OCI-LY1 (cell line): ENCODE measurements around the gene DYSF.
"Not testable (repeated sequence)": the region's sequence is repeated elsewhere in the genome, so short reads cannot be mapped to it uniquely, and the experiment has no call there.

Experiments used
- H2AFZ ChIP-seq: fragments of 200-600 bp; sonication (generic), shearing (Covaris generic); 2 replicates; pipeline ENCODE4 v1.6.0; 2014; ENCODE audit warnings: antibody characterized with exemption, mild to moderate bottlenecking, low read length
- H3F3A ChIP-seq: fragments of 200-600 bp; sonication (generic), shearing (Covaris generic); 2 replicates; pipeline ENCODE4 v1.6.0; 2014; ENCODE audit warnings: mild to moderate bottlenecking, antibody characterized with exemption, low read length, moderate library complexity; ENCODE audit not compliant: insufficient read depth
- H3K27ac ChIP-seq: fragments of 200-600 bp; sonication (generic); 2 replicates; pipeline ENCODE4 v1.5.1; 2014; ENCODE audit warnings: low read length, mixed run types, mild to moderate bottlenecking, low read depth; ENCODE audit not compliant: poor library complexity, severe bottlenecking
- H3K27me3 ChIP-seq: fragments of 200-600 bp; sonication (generic); 2 replicates; pipeline ENCODE4 v1.6.0; 2014; ENCODE audit warnings: antibody characterized with exemption, mild to moderate bottlenecking, low read length, moderate library complexity; ENCODE audit not compliant: insufficient read depth
- H3K36me3 ChIP-seq: fragments of 200-600 bp; sonication (generic); 2 replicates; pipeline ENCODE4 v1.6.1; 2014; ENCODE audit warnings: mild to moderate bottlenecking, antibody characterized with exemption, low read length, moderate library complexity, mixed read lengths; ENCODE audit not compliant: insufficient read depth
- H3K4me1 ChIP-seq: fragments of 200-600 bp; sonication (generic); 2 replicates; pipeline ENCODE4 v1.5.1; 2014; ENCODE audit warnings: mild to moderate bottlenecking, low read length, moderate library complexity; ENCODE audit not compliant: insufficient read depth, severe bottlenecking
- H3K4me2 ChIP-seq: fragments of 200-600 bp; sonication (generic), shearing (Covaris generic); 2 replicates; pipeline ENCODE4 v1.6.1; 2014; ENCODE audit warnings: low read length
- H3K4me3 ChIP-seq: fragments of 200-600 bp; sonication (generic); 2 replicates; pipeline ENCODE4 v1.5.1; 2014; ENCODE audit warnings: low read length, low read depth, mild to moderate bottlenecking, mixed read lengths; ENCODE audit not compliant: poor library complexity, severe bottlenecking
- H3K79me2 ChIP-seq: fragments of 200-600 bp; shearing (Covaris generic); 2 replicates; pipeline ENCODE4 v1.6.1; 2016; ENCODE audit warnings: mixed run types, low read length, mixed read lengths; ENCODE audit not compliant: insufficient read depth
- H3K9ac ChIP-seq: fragments of 200-600 bp; sonication (generic), shearing (Covaris generic); 2 replicates; pipeline ENCODE4 v1.6.1; 2014; ENCODE audit warnings: mild to moderate bottlenecking, low read length, mixed read lengths
- H3K9me2 ChIP-seq: fragments of 200-600 bp; sonication (generic), shearing (Covaris generic); 2 replicates; pipeline ENCODE4 v1.6.1; 2014; ENCODE audit warnings: low read depth, mild to moderate bottlenecking, low read length, mixed read lengths
- H3K9me3 ChIP-seq: fragments of 200-600 bp; shearing (Covaris generic); 2 replicates; pipeline ENCODE4 v1.6.1; 2014; ENCODE audit warnings: low read length, mixed read lengths
- H4K20me1 ChIP-seq: fragments of 200-600 bp; sonication (generic), shearing (Covaris generic); 2 replicates; pipeline ENCODE4 v1.6.0; 2016; ENCODE audit warnings: mild to moderate bottlenecking, low read length; ENCODE audit not compliant: insufficient read depth
- EZH2 ChIP-seq: fragments of 200-600 bp; sonication (generic), shearing (Covaris generic); IDR thresholded peaks from 2 replicates; pipeline ENCODE4 v1.8.0; 2017; ENCODE audit warnings: borderline replicate concordance, mixed run types, mild to moderate bottlenecking, antibody characterized with exemption, low read length, moderate library complexity, mixed read lengths
- TF ChIP-seq, protein P1 (sequence below): fragments of 200-600 bp; sonication (generic), shearing (Covaris generic); IDR thresholded peaks from 2 replicates; pipeline ENCODE4 v1.5.1; 2017; ENCODE audit warnings: mild to moderate bottlenecking, antibody characterized with exemption, low read length, moderate library complexity, mixed read lengths

The DYSF gene

DNA sequence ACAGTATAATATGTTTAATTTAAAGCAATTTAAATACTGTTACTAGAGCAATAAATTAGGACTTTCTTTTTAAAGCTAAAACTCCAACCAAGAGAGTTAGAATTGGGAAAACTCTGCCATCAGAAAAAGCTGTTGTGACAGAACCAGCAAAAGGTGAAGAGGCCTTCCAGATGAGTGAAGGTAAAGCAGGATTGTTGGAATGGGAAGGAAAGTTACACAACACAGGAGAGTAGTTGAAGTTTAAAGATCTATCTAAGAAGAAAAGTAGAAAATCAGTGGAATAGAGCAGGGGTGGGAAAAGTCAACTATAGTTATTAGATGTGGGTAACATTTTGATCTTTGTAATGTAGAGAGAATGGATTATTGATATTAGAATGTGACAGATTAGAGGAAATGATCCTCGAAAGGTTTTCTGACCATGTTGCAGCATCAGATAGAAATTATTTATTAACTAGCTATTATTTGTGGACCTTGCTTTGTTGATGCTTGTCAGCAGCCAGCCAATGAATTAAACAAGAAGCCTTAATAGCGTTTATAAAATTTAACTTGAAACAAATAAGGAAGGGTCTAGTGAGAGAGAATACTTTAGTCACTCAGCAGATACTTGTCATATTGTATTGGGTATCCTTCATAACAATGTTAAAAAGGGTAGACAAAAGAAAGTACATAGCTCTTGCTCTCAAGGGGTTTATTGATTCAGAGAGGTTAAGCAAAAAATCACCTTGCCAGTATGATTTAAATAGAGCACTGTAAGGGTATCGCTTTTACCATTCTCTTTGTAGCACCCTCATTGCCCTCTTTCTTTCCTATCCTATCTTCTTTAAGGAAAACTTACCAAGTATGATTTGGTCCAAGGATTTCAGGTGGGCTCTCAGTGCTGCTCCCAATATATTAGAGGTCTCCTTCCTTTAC, 24.6 kb upstream of the DYSF start:
- H3K79me2 ChIP-seq = no peaks in the 10 kb centered on the region
- TF ChIP-seq, protein P1, sequence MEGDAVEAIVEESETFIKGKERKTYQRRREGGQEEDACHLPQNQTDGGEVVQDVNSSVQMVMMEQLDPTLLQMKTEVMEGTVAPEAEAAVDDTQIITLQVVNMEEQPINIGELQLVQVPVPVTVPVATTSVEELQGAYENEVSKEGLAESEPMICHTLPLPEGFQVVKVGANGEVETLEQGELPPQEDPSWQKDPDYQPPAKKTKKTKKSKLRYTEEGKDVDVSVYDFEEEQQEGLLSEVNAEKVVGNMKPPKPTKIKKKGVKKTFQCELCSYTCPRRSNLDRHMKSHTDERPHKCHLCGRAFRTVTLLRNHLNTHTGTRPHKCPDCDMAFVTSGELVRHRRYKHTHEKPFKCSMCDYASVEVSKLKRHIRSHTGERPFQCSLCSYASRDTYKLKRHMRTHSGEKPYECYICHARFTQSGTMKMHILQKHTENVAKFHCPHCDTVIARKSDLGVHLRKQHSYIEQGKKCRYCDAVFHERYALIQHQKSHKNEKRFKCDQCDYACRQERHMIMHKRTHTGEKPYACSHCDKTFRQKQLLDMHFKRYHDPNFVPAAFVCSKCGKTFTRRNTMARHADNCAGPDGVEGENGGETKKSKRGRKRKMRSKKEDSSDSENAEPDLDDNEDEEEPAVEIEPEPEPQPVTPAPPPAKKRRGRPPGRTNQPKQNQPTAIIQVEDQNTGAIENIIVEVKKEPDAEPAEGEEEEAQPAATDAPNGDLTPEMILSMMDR = no peak
- TF ChIP-seq EZH2 = no peak
- H3K9ac ChIP-seq = no peak overlapping the region
- no peaks in the 10 kb centered on the region for H3K4me1 ChIP-seq
- no peak overlapping the region for H3K4me2 ChIP-seq
- H3K27ac ChIP-seq = no peak overlapping the region
- no peak overlapping the region for H2AFZ ChIP-seq
- H3K27me3 ChIP-seq = no peaks in the 10 kb centered on the region
- H3F3A ChIP-seq = no peaks in the 10 kb centered on the region
- H3K9me2 ChIP-seq = no peaks in the 10 kb centered on the region
- H3K4me3 ChIP-seq = no peak overlapping the region
- no peaks in the 10 kb centered on the region for H3K9me3 ChIP-seq
- no peaks in the 10 kb centered on the region for H4K20me1 ChIP-seq
- H3K36me3 ChIP-seq = peaks cover 90% of the 10 kb centered on the region

DNA sequence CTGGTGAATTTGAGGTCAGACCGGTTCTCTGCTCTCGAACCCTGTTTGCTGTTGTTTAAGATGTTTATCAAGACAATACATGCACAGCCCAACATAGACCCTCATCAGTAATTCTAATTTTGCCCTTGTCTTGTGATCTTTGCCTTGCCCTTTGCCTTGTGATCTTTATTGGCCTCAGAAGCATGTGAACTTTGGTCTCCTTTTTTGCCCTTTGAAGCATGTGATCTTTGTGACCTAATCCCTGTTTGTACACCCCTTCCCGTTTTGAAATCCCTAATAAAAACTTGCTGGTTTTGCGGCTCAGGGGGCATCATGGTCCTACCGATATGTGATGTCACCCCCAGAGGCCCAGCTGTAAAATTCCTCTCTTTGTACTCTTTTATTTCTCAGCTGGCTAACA, 8.2 kb upstream of the DYSF start:
- not testable (repeated sequence) for H3K36me3 ChIP-seq, H3F3A ChIP-seq, H3K9me3 ChIP-seq, H3K9ac ChIP-seq, H2AFZ ChIP-seq, H3K27me3 ChIP-seq, H3K4me2 ChIP-seq, H4K20me1 ChIP-seq, H3K4me1 ChIP-seq, H3K9me2 ChIP-seq, H3K27ac ChIP-seq, H3K4me3 ChIP-seq, H3K79me2 ChIP-seq

DNA sequence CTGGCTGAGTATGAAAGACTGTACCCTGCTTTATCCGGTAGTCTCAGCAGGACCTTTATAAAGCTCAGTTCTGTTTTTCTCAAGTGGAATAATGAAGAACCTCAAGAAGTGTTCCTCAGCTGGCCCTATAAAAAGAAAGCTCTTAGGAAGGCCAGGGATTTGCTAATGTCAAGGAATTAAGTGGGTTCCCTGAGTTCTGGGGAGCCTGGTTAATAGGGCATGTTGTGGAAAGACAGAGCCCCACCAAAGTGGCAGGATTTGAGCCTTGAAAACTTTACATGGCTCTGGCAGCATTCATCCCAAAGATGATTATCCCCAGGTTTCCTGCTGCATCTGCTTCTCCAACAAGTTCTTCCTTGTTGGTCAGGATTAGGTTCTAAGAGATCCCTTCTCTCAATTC, 6.9 kb upstream of the DYSF start:
- H3K27me3 ChIP-seq = no peaks in the 10 kb centered on the region
- no peaks in the 10 kb centered on the region for H3K4me1 ChIP-seq
- no peaks in the 10 kb centered on the region for H3K9me3 ChIP-seq
- no peak for TF ChIP-seq EZH2
- TF ChIP-seq, protein P1 = no peak
- no peaks in the 10 kb centered on the region for H3F3A ChIP-seq
- H3K27ac ChIP-seq = no peak overlapping the region
- H3K9ac ChIP-seq = no peak overlapping the region
- no peaks in the 10 kb centered on the region for H3K9me2 ChIP-seq
- no peak overlapping the region for H3K4me2 ChIP-seq
- H4K20me1 ChIP-seq = no peaks in the 10 kb centered on the region
- H3K4me3 ChIP-seq = no peak overlapping the region
- no peaks in the 10 kb centered on the region for H3K79me2 ChIP-seq
- peaks cover 2% of the 10 kb centered on the region for H3K36me3 ChIP-seq
- no peak overlapping the region for H2AFZ ChIP-seq

DNA sequence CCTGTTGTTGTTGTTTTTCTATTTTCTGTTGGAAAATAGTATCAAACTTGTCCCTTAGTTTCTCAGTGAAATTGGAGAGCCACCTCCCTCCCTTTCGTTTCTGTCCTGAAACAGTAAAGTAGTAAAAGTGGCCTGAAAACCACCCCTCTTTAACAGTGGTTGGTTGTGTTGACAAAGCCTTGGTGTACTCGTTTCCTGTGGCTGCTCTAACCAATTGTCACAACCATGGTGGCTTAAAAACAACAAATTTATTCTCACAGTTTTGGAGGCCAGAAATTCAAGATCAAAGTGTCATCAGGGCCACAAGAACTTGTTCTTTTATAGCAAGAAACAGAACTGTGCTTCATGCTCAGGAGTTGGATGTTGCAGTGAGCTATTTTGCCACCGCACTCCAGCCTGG, 4.0 kb upstream of the DYSF start:
- Histone ChIP-seq H3K4me1 (no peaks in the 10 kb centered on the region), H3F3A (no peaks in the 10 kb centered on the region), H3K27ac (no peak overlapping the region), H3K9me2 (no peaks in the 10 kb centered on the region), H2AFZ (no peak overlapping the region), H3K4me2 (no peak overlapping the region), H3K4me3 (no peak overlapping the region), H3K79me2 (no peaks in the 10 kb centered on the region), H4K20me1 (no peaks in the 10 kb centered on the region), H3K9ac (no peak overlapping the region), H3K9me3 (no peaks in the 10 kb centered on the region), H3K27me3 (no peaks in the 10 kb centered on the region), H3K36me3 (no peaks in the 10 kb centered on the region)
- TF ChIP-seq, protein P1 = no peak
- TF ChIP-seq EZH2 = no peak
